MM.1S (cell line): ENCODE data around the gene DACH1.

Experiments used
- CTCF ChIP-seq: fragments of 300-600 bp; sonication (generic); IDR thresholded peaks from 2 replicates; pipeline ENCODE4 v1.5.1; 2016; ENCODE audit warnings: antibody characterized with exemption, low read length, mixed read lengths
- EZH2 ChIP-seq: fragments of 300-600 bp; sonication (generic); optimal IDR thresholded peaks from 2 replicates; pipeline ENCODE3; 2017; ENCODE audit warnings: low read depth, mild to moderate bottlenecking, antibody characterized with exemption, low read length, mixed read lengths
- EZH2phosphoT487 ChIP-seq: fragments of 300-600 bp; sonication (generic); IDR thresholded peaks from 2 replicates; pipeline ENCODE4 v1.6.1; 2018; ENCODE audit warnings: antibody characterized with exemption, low read length

DNA sequence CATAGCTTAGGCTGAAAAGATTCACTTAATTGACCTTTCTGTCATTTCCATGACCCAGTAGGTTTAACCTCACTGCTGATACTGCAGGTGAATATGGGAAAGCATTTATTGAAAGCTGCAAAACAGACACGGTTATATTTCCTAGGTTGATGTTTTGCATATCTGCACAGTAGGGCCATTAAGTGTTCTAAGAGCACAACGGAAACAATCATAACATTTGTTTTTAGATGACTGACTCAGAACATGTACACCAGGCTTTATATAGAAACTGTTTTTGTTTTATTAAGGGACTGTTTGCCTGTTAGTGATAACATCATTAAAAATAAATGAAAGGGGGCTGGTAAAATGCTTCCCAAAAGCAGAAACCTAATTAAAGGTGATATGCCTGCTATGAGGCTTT lies 367.8 kb downstream of the DACH1 start:
- TF ChIP-seq CTCF: no peak
- no peak for TF ChIP-seq EZH2
- no peak for TF ChIP-seq EZH2phosphoT487
